ENCODE data around the gene MTG2. TPM values are rescaled to one million over a fixed set of nuclear protein-coding genes. Genes with fewer than 3 reads are reported as not detected.

MTG2 gene
- total RNA-seq, 1 experiment from 2014 or later: 87.3 TPM

- Histone ChIP-seq H3K36me3 (no peaks in the 10 kb centered on the region), H3K27me3 (peaks cover 74% of the 10 kb centered on the region), H3K9me3 (no peaks in the 10 kb centered on the region), H3K4me3 (no peak overlapping the region)
- DNase-seq: no peak
Observed at GRCh38 chr20:62216636-62217566, 34.1 kb downstream of the MTG2 start.

GRCh38 chr20:62217913-62218773 lies 35.3 kb downstream of the MTG2 start:
- DNase-seq: no peak
- no peaks in the 10 kb centered on the region for H3K9me3 ChIP-seq
- no peak overlapping the region for H3K4me3 ChIP-seq
- peaks cover 87% of the 10 kb centered on the region for H3K27me3 ChIP-seq
- no peaks in the 10 kb centered on the region for H3K36me3 ChIP-seq

DNA sequence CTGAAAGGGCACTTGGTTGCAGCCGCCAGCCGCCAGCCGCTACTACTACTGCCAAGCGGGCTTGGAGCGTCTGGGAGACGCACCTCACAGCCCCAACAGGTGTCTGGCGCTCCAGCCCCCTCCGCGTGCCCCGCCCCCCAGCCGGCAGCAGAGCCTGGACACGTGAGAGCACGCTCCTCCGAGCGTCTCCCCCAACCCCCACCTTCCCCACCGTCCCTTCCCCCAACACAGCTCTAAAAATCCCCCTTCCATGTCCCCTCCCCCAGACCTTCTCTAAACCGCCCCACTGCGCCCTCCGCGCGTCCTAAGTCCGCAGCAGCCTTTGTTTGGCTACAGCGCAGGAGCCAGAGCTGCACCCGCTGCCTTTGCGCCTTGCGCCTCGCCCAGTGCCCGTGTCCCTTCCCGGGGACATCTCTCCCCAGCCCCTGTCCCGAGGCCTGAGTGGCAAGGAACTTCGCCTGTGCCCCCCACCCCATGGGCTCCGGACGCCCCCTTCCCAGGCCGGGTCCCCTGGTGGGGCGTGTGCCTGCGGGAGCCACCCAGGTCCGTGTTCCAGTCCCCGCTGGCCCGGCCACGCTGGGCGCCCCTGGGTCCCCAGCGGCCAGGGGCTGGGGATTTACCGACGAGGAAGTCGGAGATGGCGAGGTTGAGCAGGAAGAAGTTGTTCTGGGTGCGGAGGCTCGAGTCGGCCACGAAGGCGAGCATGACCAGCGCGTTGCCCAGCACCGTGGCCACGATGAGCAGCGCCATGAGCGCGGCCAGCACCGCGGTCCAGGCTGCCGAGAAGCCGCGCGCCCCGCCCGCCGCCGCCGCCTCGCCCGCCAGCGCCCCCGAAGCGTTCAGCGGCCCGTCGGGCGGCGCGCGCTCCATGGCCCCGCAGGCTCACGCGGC lies 36.5 kb downstream of the MTG2 start:
- Histone ChIP-seq H3K9me3 (no peaks in the 10 kb centered on the region), H3K4me3 (no peak overlapping the region), H3K36me3 (no peaks in the 10 kb centered on the region), H3K27me3 (peaks cover 90% of the 10 kb centered on the region)
- DNase-seq: no peak

- no peaks in the 10 kb centered on the region for H3K9me3 ChIP-seq
- peaks cover 90% of the 10 kb centered on the region for H3K27me3 ChIP-seq
- DNase-seq: peak; percentile 45
- H3K36me3 ChIP-seq: no peaks in the 10 kb centered on the region
- H3K4me3 ChIP-seq: no peak within 1 kb of the TSS
Observed at GRCh38 chr20:62219992-62220665, 37.3 kb downstream of the MTG2 start, which contains the start of gene HRH3. TSS of gene HRH3 (minus strand) at chr20:62220278. CDS start at chr20:62219970, 308 bp downstream.

DNA sequence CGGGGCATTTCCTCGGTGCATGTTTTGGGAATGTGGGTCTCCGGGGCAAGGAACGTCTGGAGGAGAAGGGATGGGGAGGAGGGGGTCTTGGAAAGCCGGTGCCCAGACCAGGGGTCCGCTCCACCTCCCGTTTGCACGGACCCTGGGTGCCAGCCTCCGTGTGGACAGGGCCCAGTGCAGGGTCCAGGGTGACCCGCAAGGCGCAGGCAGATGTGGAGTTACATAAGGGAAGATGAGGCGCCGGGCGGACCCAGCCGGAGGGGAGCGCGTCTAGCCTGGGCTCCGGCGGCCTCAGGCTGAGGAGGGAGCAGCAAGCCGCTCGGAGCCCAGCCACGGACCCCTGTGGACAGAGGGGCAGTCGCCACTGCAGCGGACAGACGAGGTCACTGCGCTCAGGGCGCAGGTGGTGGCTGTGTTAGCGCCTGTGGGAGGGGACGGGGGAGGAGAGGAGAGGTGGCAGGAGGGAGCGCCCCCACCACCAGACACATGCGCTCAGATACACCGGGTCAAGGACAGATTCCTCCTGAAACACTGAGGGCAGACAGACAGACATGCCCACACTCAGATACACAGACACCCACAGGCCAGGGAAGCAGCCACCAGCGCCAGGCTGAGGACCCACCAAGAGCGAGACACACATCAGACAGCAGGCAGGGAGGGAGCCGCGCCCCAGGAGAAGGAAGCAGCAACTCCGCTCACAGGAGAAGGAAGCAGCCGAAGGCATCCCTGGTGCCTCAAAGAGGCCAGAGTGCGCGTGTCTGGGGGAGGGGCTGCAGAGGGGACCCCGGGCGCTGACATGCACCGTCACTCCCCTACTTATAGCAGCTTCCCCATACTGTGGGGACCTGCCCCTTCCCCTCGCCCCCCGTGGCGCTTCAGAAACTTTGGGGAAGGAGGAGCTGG lies 38.1 kb downstream of the MTG2 start:
- Histone ChIP-seq H3K9me3 (no peaks in the 10 kb centered on the region), H3K36me3 (no peaks in the 10 kb centered on the region), H3K27me3 (peaks cover 88% of the 10 kb centered on the region), H3K4me3 (no peak overlapping the region)
- DNase-seq: no peak

DNA sequence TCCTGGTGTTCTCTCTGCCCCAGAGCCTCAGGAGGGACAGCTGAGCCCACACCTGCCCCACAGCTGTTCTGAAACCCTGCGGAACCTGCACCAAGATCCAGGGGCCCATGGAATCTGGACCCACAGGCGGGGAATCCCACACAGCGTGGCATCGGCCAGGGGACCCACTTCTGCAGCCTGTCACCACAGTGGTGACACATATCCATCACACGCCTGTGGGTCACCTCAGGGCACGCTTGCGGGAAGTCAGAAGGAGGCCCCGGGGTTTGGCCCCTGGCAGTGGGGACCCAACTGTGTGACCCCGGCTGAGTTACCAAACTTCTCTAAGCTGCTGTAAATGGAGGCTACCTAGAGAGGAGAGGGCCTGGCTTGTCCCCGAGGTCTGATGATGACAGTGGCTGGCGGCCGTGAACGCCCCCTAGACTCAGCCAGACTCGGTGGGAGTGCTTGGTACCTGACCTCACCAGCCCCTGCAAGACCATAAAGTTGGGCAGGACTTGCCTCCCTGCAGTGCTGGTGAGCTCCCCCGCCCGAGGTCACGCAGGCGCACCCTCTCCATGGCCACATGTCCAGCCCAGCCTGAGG lies 39.5 kb downstream of the MTG2 start:
- H3K27me3 ChIP-seq: peaks cover 83% of the 10 kb centered on the region
- no peak overlapping the region for H3K4me3 ChIP-seq
- no peaks in the 10 kb centered on the region for H3K9me3 ChIP-seq
- H3K36me3 ChIP-seq: no peaks in the 10 kb centered on the region
- DNase-seq: no peak

DNA sequence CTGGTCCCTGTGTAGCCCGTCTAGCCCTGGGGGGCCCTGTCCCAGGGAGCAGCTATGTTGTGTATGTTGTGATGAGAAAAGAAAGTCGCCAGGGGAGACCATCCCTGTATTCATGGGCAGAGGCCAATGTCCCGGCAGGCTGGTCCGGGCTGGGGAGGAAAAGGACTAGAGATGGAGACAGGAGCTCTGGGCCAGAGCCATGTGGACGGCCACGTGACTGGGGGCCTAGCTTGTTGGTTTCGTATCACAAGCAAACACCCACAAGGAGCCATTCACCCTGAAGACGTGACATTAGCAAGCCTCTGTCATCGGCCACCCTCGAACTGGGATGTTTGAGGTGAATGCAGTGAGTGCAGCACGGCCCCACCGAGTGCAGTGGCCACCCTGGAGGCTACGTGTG lies 40.1 kb downstream of the MTG2 start:
- Histone ChIP-seq H3K9me3 (no peaks in the 10 kb centered on the region), H3K4me3 (no peak overlapping the region), H3K27me3 (peaks cover 77% of the 10 kb centered on the region), H3K36me3 (no peaks in the 10 kb centered on the region)
- DNase-seq: no peak

DNA sequence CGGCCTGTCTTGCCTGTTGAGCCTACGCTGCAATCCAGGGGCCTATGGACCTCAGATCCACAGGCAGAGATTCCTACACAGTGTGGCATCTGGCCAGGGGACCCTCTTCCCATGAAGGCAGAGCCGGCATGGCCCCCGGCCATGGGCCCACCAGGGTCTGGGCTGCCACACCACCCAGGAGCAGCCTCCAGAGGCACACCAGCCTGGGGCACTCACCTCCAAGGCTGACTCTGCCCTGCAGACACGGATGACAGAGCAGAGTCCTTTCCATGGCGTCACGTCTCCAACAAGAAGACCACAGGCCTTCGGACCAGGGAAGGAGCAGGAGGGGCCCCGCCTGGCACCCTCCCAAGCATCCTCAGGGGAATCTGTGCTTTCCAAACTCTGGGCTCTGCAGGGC lies 40.7 kb downstream of the MTG2 start:
- no peak for DNase-seq
- peaks cover 71% of the 10 kb centered on the region for H3K27me3 ChIP-seq
- no peaks in the 10 kb centered on the region for H3K36me3 ChIP-seq
- no peak overlapping the region for H3K4me3 ChIP-seq
- H3K9me3 ChIP-seq: no peaks in the 10 kb centered on the region

DNA sequence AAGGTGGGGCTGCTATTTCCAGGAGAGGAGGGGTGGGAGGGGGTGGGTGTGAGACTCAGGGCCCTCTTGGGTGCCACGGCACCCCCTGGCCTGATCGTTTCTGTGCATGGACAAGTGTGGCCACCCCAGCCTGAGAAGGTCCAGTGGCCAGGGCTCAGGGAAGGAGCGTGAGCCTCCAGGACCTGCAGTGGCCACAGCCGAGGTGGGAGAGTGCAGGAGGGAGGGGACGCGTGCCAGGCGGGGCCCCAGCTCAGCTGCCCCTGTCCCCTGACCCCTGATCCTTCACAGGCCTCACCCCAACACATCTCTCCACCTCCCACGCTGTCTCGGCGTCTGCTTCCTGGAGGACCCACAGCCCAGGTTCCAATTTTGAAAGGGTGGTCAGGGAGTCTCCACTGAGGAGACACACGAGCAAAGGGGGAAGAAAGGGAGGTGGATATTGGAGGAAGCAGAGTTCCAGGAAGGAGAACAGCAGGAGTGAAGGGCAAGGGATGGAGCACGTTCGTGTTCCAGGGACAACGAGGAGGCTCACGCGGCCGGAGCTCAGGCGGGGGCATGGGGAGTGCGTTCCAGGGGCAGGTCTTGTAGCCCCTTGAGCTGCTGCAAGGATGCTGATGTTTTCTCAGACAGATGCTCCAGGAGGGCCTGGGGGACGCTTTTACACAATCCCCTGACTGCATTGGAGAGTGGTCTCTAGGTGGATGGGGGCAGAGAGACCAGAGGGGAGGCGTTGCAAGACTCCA lies 41.5 kb downstream of the MTG2 start:
- Histone ChIP-seq H3K4me3 (no peak overlapping the region), H3K27me3 (peaks cover 65% of the 10 kb centered on the region), H3K36me3 (no peaks in the 10 kb centered on the region), H3K9me3 (0 out of 2 replicates have a peak, but pooled peaks cover 3% of the 10 kb centered on the region)
- no peak for DNase-seq

GRCh38 chr20:62225026-62225425 lies 42.2 kb downstream of the MTG2 start:
- Histone ChIP-seq H3K27me3 (peaks cover 62% of the 10 kb centered on the region), H3K4me3 (no peak overlapping the region), H3K9me3 (0 out of 2 replicates have a peak, but pooled peaks cover 3% of the 10 kb centered on the region), H3K36me3 (no peaks in the 10 kb centered on the region)
- no peak for DNase-seq

DNA sequence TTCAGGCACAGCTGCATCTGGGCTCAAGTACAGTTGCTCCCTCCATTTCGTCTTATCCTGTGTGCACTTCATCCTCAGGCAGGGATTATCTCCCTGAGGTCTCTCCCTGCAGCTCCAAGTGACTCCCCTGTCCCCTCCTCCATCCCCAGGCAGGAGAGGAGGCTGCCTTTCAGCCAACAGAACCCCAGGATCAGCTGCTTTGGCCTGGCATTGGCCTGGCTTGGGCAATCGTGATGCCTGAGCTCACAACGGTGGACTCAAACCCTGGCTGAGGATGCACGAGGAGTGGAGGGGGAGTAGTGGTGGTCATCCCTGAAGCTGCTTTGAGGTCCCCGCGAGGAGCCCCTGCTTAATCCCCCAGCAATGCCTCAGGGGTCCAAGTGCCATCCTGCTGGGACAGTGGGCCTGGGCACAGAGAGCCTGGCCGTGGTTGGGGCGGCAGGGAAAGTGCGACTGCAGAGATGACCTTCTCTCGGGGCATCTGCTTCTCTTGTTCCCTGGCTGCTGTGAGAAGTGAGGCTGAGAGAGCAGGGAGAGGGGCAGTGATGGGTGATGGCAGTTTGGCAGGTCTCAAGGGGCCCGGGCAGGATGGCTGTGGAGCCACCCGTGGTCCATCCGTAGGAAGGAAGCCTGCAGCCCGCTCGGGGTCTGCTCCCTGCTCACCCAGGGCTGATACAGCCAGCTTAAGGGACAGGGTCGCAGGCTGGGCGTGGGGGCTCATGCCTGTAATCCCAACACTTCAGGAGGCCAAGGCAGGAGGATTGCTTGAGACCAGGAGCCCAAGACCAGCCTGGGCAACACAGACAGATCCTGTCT lies 43.2 kb downstream of the MTG2 start:
- Histone ChIP-seq H3K4me3 (no peak overlapping the region), H3K27me3 (peaks cover 55% of the 10 kb centered on the region), H3K9me3 (0 out of 2 replicates have a peak, but pooled peaks cover 3% of the 10 kb centered on the region), H3K36me3 (no peaks in the 10 kb centered on the region)
- no peak for DNase-seq

DNA sequence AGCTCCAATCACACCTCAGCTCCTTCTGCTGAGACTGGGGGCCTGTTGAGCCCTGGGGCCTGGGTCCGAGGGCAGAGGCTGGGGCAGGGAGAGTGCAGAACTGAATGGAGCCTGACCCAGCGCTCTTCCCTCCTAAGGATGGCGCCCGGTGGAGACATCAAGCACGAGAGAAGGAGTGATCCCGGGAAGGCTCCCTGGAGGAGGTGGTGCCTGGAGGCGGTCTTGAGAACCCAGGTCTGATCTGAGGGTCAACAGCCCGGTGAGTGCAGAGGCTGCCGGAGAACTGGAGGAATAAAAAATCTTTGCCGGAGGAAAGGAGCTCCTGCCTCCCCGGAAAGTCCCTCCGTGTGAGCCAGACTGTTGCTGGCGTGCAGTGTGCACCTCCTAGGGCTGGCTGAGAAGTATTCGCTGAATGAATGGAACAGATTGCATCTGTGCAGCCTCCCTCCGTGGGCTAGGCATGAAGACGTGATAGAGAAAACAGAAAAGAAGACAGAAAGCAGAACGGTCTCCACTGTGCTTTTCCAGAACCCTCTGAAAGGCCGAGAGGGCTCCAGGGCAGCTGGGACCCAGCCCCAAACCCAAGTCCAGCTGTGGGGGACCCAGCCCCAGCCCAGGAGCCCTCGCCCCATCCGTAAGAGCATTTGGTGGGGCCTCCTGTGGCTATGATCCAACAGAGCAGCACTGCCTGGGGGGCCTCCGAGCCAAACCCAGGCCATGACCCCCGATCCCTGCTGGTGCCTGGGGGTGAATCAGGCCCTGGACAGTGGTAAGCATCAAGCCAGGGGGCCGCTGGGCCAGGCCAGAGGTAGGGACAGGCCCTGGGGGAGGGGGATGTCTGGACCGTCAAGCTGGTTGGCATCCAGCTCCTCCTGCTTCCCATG lies 44.1 kb downstream of the MTG2 start:
- peaks cover 45% of the 10 kb centered on the region for H3K27me3 ChIP-seq

More for the DNA sequence above, 44.1 kb downstream of the MTG2 start:
- Histone ChIP-seq H3K9me3 (0 out of 2 replicates have a peak, but pooled peaks cover 3% of the 10 kb centered on the region), H3K36me3 (no peaks in the 10 kb centered on the region), H3K4me3 (no peak overlapping the region)
- no peak for DNase-seq

Measured in MG63 (cell line).